ENCODE measurements around the gene POLR2E.

DNA sequence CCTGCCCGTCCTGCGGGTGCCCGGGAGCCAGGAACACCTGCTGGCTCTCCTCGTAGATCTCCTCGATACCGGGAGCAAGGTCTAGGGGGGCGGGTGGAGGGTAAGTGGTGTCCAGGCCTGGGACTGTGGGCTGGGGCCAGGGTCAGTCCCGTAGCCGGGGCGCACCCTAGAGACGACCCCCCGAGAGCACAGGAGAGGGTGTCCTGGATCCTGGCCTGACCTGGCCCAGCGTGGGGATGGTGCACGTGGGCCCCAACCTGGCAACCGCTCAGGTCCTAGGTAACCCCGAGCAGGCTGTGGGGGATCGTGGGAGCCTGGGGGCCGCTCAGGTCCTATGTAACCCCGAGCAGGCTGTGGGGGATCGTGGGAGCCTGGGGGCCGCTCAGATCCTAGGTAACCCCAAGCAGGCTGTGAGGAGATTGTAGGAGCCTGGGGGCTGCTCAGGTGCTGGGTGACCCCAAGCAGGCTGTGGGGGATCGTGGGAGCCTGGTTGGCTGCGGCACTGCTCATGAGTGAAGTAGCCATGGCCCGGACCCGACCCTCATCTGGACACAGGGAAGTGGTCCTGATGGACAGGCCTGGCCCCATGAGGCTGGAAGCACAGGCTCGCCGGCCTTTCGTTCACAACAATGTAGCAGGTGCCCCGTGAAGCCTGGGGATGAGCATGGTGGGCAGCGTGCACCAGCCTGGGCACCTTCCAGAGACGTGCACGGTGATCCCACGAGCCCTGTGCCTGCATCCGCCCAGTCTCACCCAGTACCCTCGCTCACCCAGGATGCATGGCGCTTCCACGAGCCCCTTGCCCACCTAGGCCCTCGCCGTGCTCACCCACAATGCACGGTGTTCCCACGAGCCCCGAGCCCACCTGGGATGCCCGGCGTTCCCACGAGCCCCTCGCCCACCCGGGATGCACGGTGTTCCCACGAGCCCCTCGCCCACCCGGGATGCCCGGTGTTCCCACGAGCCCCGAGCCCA is 14.8 kb upstream of the POLR2E start:
- TF ChIP-seq, protein P1, sequence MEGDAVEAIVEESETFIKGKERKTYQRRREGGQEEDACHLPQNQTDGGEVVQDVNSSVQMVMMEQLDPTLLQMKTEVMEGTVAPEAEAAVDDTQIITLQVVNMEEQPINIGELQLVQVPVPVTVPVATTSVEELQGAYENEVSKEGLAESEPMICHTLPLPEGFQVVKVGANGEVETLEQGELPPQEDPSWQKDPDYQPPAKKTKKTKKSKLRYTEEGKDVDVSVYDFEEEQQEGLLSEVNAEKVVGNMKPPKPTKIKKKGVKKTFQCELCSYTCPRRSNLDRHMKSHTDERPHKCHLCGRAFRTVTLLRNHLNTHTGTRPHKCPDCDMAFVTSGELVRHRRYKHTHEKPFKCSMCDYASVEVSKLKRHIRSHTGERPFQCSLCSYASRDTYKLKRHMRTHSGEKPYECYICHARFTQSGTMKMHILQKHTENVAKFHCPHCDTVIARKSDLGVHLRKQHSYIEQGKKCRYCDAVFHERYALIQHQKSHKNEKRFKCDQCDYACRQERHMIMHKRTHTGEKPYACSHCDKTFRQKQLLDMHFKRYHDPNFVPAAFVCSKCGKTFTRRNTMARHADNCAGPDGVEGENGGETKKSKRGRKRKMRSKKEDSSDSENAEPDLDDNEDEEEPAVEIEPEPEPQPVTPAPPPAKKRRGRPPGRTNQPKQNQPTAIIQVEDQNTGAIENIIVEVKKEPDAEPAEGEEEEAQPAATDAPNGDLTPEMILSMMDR (IDR thresholded peaks at IDR 0.05): no peak
- TF ChIP-seq POLR2A (IDR thresholded peaks at IDR 0.05): no peak
